PC-9 (cell line): ENCODE measurements around the gene TP53BP2.

Experiments used
- EZH2 ChIP-seq: fragments of 200-600 bp; sonication (generic); IDR thresholded peaks from 2 replicates; pipeline ENCODE4 v1.8.0; 2017; ENCODE audit warnings: antibody characterized with exemption, low read depth
- TF ChIP-seq, protein P1 (sequence below): fragments of 200-600 bp; sonication (generic); conservative IDR thresholded peaks from 2 replicates; pipeline ENCODE4 v1.6.1; 2017; ENCODE audit warnings: mixed run types, antibody characterized with exemption, mild to moderate bottlenecking, moderate library complexity

DNA sequence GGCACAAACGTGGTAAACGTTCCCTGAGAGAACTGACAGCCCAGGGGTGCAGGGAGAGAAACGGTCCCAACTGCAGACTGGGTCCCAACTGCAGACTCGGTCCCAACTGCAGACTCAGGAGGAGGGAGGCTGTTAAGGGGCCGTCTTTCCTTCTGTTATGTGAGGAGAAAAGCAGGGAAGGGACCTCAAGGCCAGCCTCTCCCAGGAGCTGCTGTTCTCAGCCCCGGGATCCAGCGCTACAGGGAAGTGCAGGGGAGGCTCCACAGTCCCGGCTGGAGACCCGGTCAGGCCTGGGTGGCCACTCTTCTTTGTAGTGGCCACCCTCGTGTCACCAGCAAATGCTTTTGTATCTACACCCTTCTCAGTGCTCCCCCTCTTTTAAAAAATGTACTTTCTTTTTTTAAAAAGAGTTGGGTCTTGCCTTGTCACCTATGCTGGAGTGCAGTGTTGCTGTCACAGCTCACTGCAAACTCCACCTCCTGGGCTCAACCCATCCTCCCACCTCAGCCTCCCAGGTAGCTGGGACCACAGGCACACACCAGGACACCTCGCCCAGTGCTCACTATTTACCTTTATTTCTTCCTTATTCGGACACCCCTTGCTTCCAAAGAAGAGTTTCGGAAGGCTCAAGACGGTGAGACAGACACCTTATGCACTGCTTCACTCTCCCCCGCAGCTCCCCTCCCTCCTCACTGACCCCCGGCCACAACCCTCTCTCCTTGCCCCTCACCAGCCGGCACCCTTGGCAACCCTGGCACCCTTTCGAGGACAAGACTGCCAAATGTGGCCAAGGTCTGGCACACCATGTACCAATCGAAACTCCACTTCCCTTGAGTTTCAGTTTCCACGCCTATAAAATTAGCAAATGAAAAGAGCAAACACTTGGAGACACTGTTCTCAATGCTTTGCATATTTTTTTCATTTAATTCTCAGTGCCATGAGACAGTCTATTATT, 111.6 kb downstream of the TP53BP2 start:
- TF ChIP-seq, protein P1, sequence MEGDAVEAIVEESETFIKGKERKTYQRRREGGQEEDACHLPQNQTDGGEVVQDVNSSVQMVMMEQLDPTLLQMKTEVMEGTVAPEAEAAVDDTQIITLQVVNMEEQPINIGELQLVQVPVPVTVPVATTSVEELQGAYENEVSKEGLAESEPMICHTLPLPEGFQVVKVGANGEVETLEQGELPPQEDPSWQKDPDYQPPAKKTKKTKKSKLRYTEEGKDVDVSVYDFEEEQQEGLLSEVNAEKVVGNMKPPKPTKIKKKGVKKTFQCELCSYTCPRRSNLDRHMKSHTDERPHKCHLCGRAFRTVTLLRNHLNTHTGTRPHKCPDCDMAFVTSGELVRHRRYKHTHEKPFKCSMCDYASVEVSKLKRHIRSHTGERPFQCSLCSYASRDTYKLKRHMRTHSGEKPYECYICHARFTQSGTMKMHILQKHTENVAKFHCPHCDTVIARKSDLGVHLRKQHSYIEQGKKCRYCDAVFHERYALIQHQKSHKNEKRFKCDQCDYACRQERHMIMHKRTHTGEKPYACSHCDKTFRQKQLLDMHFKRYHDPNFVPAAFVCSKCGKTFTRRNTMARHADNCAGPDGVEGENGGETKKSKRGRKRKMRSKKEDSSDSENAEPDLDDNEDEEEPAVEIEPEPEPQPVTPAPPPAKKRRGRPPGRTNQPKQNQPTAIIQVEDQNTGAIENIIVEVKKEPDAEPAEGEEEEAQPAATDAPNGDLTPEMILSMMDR = no peak
- TF ChIP-seq EZH2 = no peak
